GM12878 (cell line): ENCODE data around the gene NUDT1.

Experiments
- NFIC ChIP-seq: IDR thresholded peaks from 2 replicates; pipeline ENCODE4 v1.6.1; 2012; ENCODE audit warnings: low read depth, mild to moderate bottlenecking, inconsistent platforms, low read length, moderate library complexity
- POLR2A ChIP-seq: IDR thresholded peaks from 2 replicates; pipeline ENCODE4 v1.6.1; 2011; ENCODE audit warnings: low read depth, mild to moderate bottlenecking, low read length
- REST ChIP-seq: IDR thresholded peaks from 2 replicates; pipeline ENCODE4 v1.6.1; 2012; ENCODE audit warnings: mild to moderate bottlenecking, low read depth, low read length

- no peak for TF ChIP-seq NFIC
- peak; percentile 44; the same call in 1 of the 2 replicates for TF ChIP-seq POLR2A
- no peak for TF ChIP-seq REST
These were observed 11.0 kb downstream of the NUDT1 start for GRCh38 chr7:2253021-2253420.
